ENCODE measurements around the gene ERV3-1.
"Not testable (repeated sequence)": the region's sequence is repeated elsewhere in the genome, so short reads cannot be mapped to it uniquely, and the experiment has no call there.

- not testable (repeated sequence) for TF ChIP-seq ZNF302 (tag by site-specific recombination; IDR thresholded peaks at IDR 0.05; ENCODE audit: low read depth); REPIN1 (tag by site-specific recombination; IDR thresholded peaks at IDR 0.05; ENCODE audit: low read depth); ZNF488 (tag by site-specific recombination; IDR thresholded peaks at IDR 0.05); ZNF623 (tag by site-specific recombination; IDR thresholded peaks at IDR 0.05); ZNF114 (tag by site-specific recombination; IDR thresholded peaks at IDR 0.05); CTCF (tag by site-specific recombination; IDR thresholded peaks at IDR 0.05)
These were observed 2.9 kb upstream of the ERV3-1 start for GRCh38 chr7:65009394-65009793.

Measured in HEK293 (cell line).